ELR (cell line): ENCODE results near the gene TTC39B.

Experiments
- DNase-seq: peaks from one replicate; pipeline ENCODE4 v3.0.0-alpha.2; 2015; ENCODE audit warnings: low read depth

TTC39B gene

GRCh38 chr9:15132091-15132490 is 174.9 kb downstream of the TTC39B start:
- no peak for DNase-seq

DNA sequence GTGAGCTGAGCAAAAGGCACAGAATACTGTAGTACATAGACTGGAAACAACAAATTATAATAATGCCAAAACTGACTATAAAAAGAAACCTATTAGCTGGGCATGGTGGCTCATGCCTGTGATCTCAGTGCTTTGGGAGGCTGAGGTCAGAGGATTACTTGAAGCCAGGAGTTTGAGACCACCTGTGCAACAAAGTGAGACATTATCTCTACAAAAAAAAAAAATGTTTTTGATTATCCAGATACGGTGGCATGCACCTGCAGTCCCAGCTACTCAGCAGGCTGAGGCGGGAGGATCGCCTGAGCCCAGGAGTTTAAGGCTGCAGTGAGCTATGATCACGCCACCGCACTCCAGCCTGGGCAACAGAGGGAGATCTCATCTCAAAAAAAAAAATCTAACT is 175.9 kb downstream of the TTC39B start:
- DNase-seq, result no peak

- DNase-seq, result no peak
Observed at GRCh38 chr9:15127831-15128230, 179.2 kb downstream of the TTC39B start.

DNA sequence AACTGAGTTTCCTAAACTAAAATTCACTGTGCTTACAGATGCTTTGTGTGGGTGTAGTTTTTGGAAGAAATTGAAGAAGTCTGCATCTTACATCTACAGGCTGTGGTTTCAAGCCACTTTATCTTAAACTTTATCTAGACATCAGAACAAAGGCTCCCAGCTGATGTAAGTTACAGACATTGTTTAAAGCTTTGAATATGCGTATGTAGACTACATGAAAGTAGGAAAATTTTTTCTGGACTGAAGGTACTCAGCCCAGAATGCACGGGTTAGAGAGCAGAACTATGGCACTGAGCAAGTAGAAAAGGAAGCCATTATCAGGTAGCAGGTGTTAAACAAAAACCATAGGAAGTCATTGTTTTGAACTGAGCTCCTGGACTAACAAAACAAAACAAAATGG is 185.4 kb downstream of the TTC39B start:
- no peak for DNase-seq

GRCh38 chr9:15116130-15116580 is 190.9 kb downstream of the TTC39B start:
- no peak for DNase-seq

DNA sequence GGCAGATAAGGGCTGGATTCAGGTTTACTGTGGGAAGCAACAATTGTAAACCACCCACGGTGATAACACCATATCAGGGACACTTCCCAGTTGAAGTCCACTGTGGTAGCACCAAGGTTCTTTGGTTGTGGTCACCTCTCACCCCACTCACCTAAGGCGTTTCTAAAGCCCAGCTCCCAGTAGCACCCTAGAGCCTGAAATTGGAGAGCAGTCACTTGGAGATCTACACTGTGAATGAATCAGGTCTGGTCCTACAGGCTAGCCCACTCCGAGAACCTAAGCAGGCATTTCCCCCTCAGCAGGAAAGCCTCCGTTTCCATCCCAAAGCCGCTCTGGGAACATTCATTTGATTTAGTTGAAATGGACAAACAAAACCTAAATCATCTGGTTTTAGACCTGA is 191.3 kb downstream of the TTC39B start:
- DNase-seq, result no peak

- no peak for DNase-seq
Observed at GRCh38 chr9:15115041-15115440, 192.0 kb downstream of the TTC39B start.
